MCF 10A (cell line): ENCODE data around the gene KRT4. TPM values are rescaled to one million over a fixed set of nuclear protein-coding genes. Genes with fewer than 3 reads are reported as not detected.

ENCODE experiments used
- BruUV-seq: library from RNA; stranded (reverse); fragments of 400-500 nt; replicated peaks from 2 replicates; lab custom pipeline; 2021; lab: Mats Ljungman, UMichigan
- CTCF ChIA-PET: fragments of 300-600 bp; sonication (Branson Sonifier 250); formaldehyde crosslinking; extraction: SDS; loops from one replicate; lab custom pipeline; 2021; ENCODE audit warnings: antibody characterized with exemption, inconsistent platforms; lab: Yijun Ruan, JAX
- POLR2A ChIA-PET: fragments of 300-600, 350-650 bp; sonication (Branson Sonifier 250); formaldehyde crosslinking; extraction: SDS; loops from one replicate; lab custom pipeline; 2020; ENCODE audit warnings: antibody characterized with exemption, inconsistent platforms; lab: Yijun Ruan, JAX
- DNase-seq: peaks from one replicate; pipeline ENCODE4 v3.0.0-alpha.2; 2018; ENCODE audit not compliant: unreplicated experiment
- H3K27ac Mint-ChIP-seq: one replicate; pipeline ENCODE4 v1.8.0; 2022; ENCODE audit warnings: mild to moderate bottlenecking, low read depth, mixed read lengths; ENCODE audit not compliant: unreplicated experiment
- H3K27me3 Mint-ChIP-seq: one replicate; pipeline ENCODE4 v1.8.0; 2022; ENCODE audit warnings: mixed read lengths; ENCODE audit not compliant: insufficient read depth, unreplicated experiment
- H3K36me3 Mint-ChIP-seq: one replicate; pipeline ENCODE4 v1.8.0; 2022; ENCODE audit warnings: mild to moderate bottlenecking, moderate library complexity, mixed read lengths; ENCODE audit not compliant: insufficient read depth, unreplicated experiment
- H3K4me1 Mint-ChIP-seq: one replicate; pipeline ENCODE4 v1.8.0; 2022; ENCODE audit warnings: mixed read lengths; ENCODE audit not compliant: insufficient read depth, unreplicated experiment
- H3K4me3 Mint-ChIP-seq: one replicate; pipeline ENCODE4 v1.8.0; 2022; ENCODE audit warnings: mild to moderate bottlenecking, moderate library complexity, mixed read lengths; ENCODE audit not compliant: unreplicated experiment
- H3K9me3 Mint-ChIP-seq: one replicate; pipeline ENCODE4 v1.8.0; 2022; ENCODE audit warnings: mixed read lengths; ENCODE audit not compliant: unreplicated experiment
- CTCF ChIP-seq: fragments of 200-600 bp; IDR thresholded peaks from one replicate; pipeline ENCODE4 v1.8.0; 2022; ENCODE audit warnings: antibody characterized with exemption, mild to moderate bottlenecking; ENCODE audit not compliant: unreplicated experiment
- intact Hi-C: fragments of 100-400 bp; cut with micrococcal nuclease; formaldehyde crosslinking; loops from 2 replicates; pipeline ENCODE4 v1.14.1; 2022
- total RNA-seq: library from RNA; stranded (reverse); gene quantifications from 2 replicates; pipeline ENCODE4 v1.2.3, GENCODE V29; 2022

The KRT4 gene
- total RNA-seq, 1 experiment from 2014 or later, result not detected

- H3K27ac Mint-ChIP-seq, result no peak overlapping the region
- no peak for TF ChIP-seq CTCF
- peaks cover 43% of the 10 kb centered on the region for H3K27me3 Mint-ChIP-seq
- intact Hi-C loops, result no loop called here
- H3K9me3 Mint-ChIP-seq, result no peaks in the 10 kb centered on the region
- no peaks in the 10 kb centered on the region for H3K36me3 Mint-ChIP-seq
- BruUV-seq, result no TSS peak
- H3K4me1 Mint-ChIP-seq, result peaks cover 6% of the 10 kb centered on the region
- CTCF ChIA-PET, result interaction anchor here (0.7 kb wide), 1 partner anchor 692 kb away, joined by 3 read pairs; no protein-coding TSS in a partner anchor
- DNase-seq, result no peak
- POLR2A ChIA-PET, result no interaction called here
- no peak overlapping the region for H3K4me3 Mint-ChIP-seq
Observed at GRCh38 chr12:52815676-52816588, 2.0 kb upstream of the KRT4 start.

- BruUV-seq, result no TSS peak
- intact Hi-C loops, result no loop called here
- POLR2A ChIA-PET, result no interaction called here
- no peak overlapping the region for H3K4me3 Mint-ChIP-seq
- H3K9me3 Mint-ChIP-seq, result no peaks in the 10 kb centered on the region
- no peak overlapping the region for H3K27ac Mint-ChIP-seq
- DNase-seq, result no peak
- no peaks in the 10 kb centered on the region for H3K36me3 Mint-ChIP-seq
- H3K4me1 Mint-ChIP-seq, result peaks cover 6% of the 10 kb centered on the region
- CTCF ChIA-PET, result no interaction called here
- no peak for TF ChIP-seq CTCF
- peaks cover 38% of the 10 kb centered on the region for H3K27me3 Mint-ChIP-seq
Observed at GRCh38 chr12:52815161-52815560, 1.2 kb upstream of the KRT4 start.

- no peaks in the 10 kb centered on the region for H3K36me3 Mint-ChIP-seq
Observed at GRCh38 chr12:52814710-52815155, 817 bp upstream of the KRT4 start.

More at GRCh38 chr12:52814710-52815155, 817 bp upstream of the KRT4 start:
- intact Hi-C loops, result no loop called here
- BruUV-seq, result no TSS peak
- H3K4me3 Mint-ChIP-seq, result no peak overlapping the region
- no peaks in the 10 kb centered on the region for H3K9me3 Mint-ChIP-seq
- ChIA-PET CTCF (no interaction called here), POLR2A (no interaction called here)
- no peak overlapping the region for H3K27ac Mint-ChIP-seq
- H3K27me3 Mint-ChIP-seq, result peaks cover 38% of the 10 kb centered on the region
- TF ChIP-seq CTCF, result no peak
- H3K4me1 Mint-ChIP-seq, result peaks cover 6% of the 10 kb centered on the region
- DNase-seq, result no peak
